GM10266 (cell line): ENCODE measurements around the gene KLHL22.

Source experiments
- DNase-seq: peaks from one replicate; pipeline ENCODE4 v3.0.0; 2012; ENCODE audit errors: extremely low spot score
- TF ChIP-seq, protein P1 (sequence below): IDR thresholded peaks from 2 replicates; pipeline ENCODE4 v1.5.1; 2012; ENCODE audit warnings: mild to moderate bottlenecking, low read depth; ENCODE audit not compliant: control insufficient read depth, insufficient read depth; ENCODE audit errors: missing control alignments

KLHL22 gene

DNA sequence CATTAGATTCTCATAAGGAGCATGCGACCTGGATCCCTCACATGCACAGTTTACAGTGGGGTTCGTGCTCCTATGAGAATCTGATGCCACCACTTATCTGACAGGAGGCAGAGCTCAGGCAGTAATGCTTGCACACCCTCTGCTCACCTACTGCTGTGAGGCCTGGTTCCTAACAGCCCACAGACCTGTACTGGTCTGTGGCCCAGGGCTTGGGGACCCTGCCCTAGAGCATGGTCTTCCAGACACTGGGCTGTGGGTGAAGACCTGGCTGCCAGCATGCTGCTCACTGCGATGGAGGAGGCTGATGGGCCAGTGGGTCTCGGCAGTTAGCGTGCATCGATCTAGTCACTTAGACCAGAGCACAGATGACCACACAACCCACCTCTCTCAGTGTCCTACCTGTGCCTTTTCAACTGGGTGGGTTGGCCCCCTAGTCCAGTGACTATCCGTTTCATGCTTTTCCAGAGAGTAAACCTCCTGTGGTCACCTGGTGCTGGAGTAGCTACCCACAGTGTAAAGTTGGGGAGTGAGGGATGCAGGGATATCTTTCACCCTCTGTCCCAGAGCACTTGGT, 32.9 kb upstream of the KLHL22 start:
- TF ChIP-seq, protein P1, sequence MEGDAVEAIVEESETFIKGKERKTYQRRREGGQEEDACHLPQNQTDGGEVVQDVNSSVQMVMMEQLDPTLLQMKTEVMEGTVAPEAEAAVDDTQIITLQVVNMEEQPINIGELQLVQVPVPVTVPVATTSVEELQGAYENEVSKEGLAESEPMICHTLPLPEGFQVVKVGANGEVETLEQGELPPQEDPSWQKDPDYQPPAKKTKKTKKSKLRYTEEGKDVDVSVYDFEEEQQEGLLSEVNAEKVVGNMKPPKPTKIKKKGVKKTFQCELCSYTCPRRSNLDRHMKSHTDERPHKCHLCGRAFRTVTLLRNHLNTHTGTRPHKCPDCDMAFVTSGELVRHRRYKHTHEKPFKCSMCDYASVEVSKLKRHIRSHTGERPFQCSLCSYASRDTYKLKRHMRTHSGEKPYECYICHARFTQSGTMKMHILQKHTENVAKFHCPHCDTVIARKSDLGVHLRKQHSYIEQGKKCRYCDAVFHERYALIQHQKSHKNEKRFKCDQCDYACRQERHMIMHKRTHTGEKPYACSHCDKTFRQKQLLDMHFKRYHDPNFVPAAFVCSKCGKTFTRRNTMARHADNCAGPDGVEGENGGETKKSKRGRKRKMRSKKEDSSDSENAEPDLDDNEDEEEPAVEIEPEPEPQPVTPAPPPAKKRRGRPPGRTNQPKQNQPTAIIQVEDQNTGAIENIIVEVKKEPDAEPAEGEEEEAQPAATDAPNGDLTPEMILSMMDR, result no peak
- DNase-seq, result no peak

DNA sequence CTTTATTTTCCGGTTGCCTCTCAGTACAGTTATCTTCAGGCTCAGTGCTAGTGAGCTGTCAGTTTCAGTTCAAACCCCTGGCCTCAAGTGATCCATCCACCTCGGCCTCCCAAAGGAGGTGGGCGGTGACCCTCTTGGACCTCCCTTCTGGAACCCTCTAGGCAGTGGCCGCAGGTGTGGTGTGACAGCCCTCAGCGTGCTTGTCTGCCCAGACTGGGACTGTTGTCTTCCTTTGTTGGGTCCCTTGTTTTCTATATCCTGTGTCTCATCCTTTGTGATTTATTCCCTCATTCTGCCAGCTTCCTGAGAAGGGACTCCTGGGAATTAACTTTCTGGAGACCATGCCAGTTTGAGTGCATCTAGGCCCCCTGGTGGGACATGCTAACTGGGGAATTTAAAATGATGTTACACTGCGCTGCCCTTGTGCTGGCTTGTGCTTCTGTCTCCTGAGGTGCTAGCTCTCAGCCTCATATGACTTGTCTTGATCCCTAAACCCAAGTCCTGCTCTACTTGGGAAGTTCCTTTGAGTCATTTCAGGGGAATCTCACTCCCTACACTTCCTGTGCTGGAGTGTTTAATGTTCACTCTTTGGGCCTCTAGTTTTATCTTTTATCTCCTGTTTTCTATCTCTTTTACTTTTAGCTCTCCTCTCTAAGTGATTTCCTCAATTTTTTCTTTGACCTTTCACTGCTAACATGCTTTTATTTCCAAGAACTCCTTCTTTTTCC, 31.2 kb upstream of the KLHL22 start:
- TF ChIP-seq, protein P1, result no peak
- no peak for DNase-seq

DNA sequence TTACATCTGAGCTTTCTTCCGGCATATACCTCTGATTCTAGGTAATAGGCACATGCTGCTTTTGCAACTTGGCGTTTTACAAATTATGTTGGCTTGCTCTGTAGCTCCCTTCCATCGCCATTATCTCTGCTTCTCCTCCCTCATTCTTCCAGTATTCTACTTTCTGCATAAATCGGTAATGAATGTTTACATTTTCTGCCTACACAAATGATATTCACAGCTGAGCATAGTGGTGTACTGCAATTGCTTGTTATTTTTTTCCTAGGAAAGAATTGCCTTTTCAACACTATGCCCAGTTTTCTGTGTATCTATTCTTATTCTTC, 30.7 kb upstream of the KLHL22 start:
- TF ChIP-seq, protein P1, result no peak
- DNase-seq, result no peak

DNA sequence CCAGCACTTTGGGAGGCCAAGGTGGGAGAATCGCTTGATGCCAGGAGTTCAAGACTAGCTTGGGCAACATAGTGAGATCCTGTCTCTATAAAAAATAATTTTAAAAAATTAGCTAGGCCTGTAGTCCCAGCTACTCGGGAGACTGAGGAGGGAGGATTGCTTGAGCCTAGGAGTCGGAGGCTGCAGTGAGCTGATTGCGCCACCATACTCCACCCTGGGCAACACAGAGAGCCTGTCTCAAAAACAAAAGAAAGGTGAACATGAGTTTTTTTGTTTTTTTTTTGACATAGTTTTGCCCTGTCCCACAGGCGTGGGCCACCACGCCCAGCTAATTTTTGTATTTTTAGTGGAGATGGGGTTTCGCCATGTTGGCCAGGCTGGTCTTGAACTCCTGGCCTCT, 29.5 kb upstream of the KLHL22 start:
- no peak for DNase-seq
- TF ChIP-seq, protein P1, result no peak

DNA sequence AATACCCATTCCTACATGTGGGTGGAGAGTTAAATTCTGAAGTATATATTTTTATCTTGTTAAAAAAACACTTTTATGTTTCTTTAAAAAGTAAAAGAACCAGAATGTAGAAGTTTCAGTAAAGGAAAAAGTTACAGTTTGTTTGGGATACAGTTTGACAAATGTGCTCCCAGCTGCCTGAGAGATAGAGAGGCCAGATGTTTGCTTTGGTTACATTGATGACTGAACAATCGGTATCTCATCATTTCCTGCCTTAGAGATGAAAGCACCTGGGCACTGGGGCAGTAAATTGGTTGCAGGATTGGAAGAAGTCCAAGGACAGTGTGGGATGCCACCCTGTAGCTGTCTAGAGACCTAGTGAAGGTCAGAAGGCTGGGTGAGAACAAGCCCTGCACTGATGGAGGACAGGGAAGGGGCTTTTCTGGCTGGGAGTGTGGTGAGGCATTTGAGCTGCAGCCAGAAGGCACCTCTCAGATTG, 28.4 kb upstream of the KLHL22 start:
- peak; percentile 47 for DNase-seq
- TF ChIP-seq, protein P1, result no peak

DNA sequence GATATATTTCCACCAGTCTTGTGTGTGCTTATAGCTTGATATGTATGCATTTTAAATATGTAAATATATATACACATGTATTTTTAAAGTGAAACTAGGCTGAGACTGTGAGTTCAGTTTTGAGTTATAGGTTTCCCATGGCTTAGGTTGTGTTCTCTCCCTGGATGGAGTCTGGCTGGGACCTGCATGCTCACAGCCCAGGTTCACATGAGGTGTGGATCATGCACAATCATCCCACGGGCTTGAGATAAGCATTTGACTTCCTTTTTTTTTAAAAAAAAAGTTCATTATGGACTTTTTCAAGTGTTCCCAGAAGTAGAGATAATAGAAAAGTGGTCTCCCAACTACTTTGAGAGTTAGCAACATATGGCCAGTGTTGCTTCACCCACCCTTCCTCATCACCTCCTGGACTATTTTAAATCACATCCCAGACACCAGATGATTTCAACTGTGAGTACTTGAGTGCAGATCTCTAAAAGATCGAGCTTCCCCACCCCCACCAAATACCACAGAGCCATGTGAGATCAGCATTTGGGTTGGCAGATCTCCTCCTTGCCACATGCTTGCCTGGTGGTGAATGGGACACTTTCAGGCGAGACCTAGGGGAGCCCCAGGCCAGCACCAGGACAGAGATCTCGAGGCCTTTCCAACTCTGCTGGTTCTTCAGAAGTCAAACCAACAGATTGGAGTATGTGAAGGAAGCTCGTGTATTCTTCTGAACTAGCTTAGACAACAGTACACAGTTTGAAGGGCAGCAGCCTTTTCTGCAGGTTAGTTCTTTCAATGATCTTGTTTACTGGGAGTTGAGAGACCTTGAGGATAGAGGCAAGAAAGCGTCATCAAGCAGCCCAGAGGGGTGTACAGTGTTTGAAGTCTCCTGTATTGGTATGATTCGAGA, 27.7 kb upstream of the KLHL22 start:
- TF ChIP-seq, protein P1, result no peak
- no peak for DNase-seq
